IPS-18c (cell line): Measurements from ENCODE around the gene PPP1R1B.
A peak's percentile ranks its signal among the peaks of the same experiment; 100 is the strongest.

Source experiments
- H3K4me3 ChIP-seq: 2 replicates; pipeline ENCODE4 v1.7.0; 2013; ENCODE audit warnings: low read depth, mild to moderate bottlenecking, low read length, moderate library complexity; ENCODE audit not compliant: insufficient read depth
- H3K9me3 ChIP-seq: one replicate; pipeline ENCODE4 v1.6.1; 2013; ENCODE audit warnings: mild to moderate bottlenecking, low read length, moderate library complexity; ENCODE audit not compliant: control insufficient read depth, insufficient read depth

PPP1R1B gene

GRCh38 chr17:39658346-39658745 is 31.6 kb downstream of the PPP1R1B start:
- no peaks in the 10 kb centered on the region for H3K9me3 ChIP-seq
- H3K4me3 ChIP-seq = no peak overlapping the region

DNA sequence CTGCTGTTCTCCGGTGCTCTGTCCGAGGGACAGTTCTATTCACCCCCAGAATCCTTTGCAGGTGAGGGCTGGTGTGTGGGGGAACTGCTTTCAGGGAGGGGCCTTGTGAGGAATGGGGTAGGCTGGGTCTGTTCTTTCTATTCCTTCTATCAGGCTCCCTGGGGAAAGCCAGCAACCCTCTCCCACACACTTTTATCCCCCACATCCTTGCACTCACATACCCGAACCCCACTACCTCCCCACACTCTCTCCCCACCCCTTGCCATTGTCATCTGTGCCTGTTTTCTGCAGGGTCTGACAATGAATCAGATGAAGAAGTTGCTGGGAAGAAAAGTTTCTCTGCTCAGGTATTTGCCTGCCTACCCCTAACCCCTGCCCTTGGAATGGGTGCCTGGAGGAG is 32.0 kb downstream of the PPP1R1B start:
- no peaks in the 10 kb centered on the region for H3K9me3 ChIP-seq
- H3K4me3 ChIP-seq = no peak overlapping the region

GRCh38 chr17:39659279-39660010 is 32.7 kb downstream of the PPP1R1B start:
- H3K4me3 ChIP-seq = no peak overlapping the region
- H3K9me3 ChIP-seq = no peaks in the 10 kb centered on the region

- H3K9me3 ChIP-seq = no peaks in the 10 kb centered on the region
- H3K4me3 ChIP-seq = no peak overlapping the region
Observed at GRCh38 chr17:39660011-39660360, 33.2 kb downstream of the PPP1R1B start.

- no peak overlapping the region for H3K4me3 ChIP-seq
- no peaks in the 10 kb centered on the region for H3K9me3 ChIP-seq
Observed at GRCh38 chr17:39660397-39661385, 33.9 kb downstream of the PPP1R1B start.

DNA sequence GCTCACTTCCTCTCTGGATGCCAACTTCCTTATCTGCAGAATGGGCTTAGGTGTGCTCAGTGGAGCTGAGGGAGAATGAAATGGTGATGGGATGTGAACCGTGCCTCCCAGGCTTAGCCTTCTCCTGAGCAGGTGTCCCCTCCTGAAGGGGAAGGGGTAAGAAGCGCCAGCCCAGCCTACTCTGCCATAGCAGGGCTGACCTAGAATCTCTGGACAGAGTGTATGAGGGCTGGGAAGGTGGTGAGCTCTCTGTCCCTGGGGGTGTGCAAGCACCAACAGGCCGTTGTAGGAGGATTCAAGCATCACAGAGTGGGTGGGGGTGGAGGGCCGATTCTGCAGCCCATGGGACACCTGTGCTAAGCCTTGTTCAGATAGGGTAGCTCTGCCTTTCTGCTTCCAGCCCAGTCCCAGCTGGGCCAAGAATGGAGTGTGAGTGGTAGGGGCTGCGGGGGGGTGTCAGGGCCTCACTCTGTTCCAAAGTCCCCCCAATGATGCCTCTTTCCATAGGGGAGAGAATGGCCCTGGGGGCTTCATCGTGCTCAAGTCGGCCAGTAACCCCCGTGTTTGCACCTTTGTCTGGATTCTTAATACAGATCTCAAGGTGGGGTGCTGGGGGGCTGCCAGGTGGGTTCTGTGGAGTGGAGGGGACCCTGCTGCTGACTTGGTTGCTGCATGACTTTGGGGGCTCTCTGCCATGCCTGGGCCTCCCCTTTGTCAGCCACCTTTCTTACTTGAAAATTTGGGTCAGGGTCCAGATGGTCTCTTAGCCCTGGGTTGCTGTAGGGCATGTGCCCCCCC is 35.2 kb downstream of the PPP1R1B start:
- H3K9me3 ChIP-seq = no peaks in the 10 kb centered on the region
- no peak overlapping the region for H3K4me3 ChIP-seq

DNA sequence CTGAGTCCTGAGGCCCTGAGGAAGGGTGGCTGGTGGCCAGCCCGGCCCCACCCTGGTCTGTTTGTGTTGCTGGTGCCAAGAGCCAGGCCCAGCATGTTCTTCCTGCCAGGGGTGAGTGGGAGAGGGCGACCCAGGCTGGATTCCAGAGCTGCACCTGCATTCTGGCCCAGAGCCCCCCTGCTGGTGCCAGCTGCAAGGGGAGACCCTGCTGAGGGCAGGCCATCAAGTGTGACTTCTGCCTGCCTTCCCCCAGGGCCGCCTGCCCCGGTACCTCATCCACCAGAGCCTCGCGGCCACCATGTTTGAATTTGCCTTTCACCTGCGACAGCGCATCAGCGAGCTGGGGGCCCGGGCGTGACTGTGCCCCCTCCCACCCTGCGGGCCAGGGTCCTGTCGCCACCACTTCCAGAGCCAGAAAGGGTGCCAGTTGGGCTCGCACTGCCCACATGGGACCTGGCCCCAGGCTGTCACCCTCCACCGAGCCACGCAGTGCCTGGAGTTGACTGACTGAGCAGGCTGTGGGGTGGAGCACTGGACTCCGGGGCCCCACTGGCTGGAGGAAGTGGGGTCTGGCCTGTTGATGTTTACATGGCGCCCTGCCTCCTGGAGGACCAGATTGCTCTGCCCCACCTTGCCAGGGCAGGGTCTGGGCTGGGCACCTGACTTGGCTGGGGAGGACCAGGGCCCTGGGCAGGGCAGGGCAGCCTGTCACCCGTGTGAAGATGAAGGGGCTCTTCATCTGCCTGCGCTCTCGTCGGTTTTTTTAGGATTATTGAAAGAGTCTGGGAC is 36.0 kb downstream of the PPP1R1B start:
- no peaks in the 10 kb centered on the region for H3K9me3 ChIP-seq
- H3K4me3 ChIP-seq = no peak overlapping the region

DNA sequence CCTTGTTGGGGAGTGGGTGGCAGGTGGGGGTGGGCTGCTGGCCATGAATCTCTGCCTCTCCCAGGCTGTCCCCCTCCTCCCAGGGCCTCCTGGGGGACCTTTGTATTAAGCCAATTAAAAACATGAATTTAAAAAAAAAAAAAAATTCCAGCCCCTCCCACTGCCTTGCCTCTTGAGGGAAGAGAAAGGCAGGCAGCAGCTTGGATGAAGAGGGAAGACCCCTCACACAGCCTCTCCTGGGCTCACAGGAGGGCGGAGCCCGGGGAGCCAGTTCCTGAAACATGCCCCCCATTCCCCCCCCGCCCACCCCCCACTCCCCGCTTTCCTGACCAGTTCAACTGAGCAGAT is 36.6 kb downstream of the PPP1R1B start:
- H3K9me3 ChIP-seq = no peaks in the 10 kb centered on the region
- no peak overlapping the region for H3K4me3 ChIP-seq

GRCh38 chr17:39663688-39664580 is 37.2 kb downstream of the PPP1R1B start:
- Histone ChIP-seq H3K9me3 (no peaks in the 10 kb centered on the region), H3K4me3 (no peak overlapping the region; the same call in 1 of the 2 replicates)

GRCh38 chr17:39664581-39665561 is 38.1 kb downstream of the PPP1R1B start, which contains the start of gene TCAP:
TCAP (plus strand) TSS chr17:39665349; CDS start chr17:39665360, 11 bp downstream.
- Histone ChIP-seq H3K9me3 (no peaks in the 10 kb centered on the region), H3K4me3 (no peak within 1 kb of the TSS)

- Histone ChIP-seq H3K9me3 (no peaks in the 10 kb centered on the region), H3K4me3 (no peak overlapping the region)
Observed at GRCh38 chr17:39665642-39666224, 39.0 kb downstream of the PPP1R1B start.

DNA sequence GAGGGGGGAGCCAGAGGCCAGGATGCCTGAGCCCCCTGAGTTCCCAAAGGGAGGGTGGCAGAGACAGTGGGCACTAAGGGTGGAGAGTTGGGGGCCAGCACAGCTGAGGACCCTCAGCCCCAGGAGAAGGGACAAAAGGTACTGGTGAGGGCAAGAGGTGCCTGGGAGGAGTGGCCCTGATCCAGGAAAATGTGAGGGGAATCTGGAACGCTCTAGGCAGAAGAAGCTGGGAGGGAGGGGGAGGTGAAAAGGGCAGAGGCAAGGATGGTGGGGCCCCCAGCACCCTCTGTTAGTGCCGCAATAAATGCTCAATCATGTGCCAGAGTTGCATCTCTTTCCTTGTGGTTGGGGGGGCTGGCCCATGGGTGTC is 39.5 kb downstream of the PPP1R1B start:
- H3K9me3 ChIP-seq = no peaks in the 10 kb centered on the region
- H3K4me3 ChIP-seq = no peak overlapping the region

DNA sequence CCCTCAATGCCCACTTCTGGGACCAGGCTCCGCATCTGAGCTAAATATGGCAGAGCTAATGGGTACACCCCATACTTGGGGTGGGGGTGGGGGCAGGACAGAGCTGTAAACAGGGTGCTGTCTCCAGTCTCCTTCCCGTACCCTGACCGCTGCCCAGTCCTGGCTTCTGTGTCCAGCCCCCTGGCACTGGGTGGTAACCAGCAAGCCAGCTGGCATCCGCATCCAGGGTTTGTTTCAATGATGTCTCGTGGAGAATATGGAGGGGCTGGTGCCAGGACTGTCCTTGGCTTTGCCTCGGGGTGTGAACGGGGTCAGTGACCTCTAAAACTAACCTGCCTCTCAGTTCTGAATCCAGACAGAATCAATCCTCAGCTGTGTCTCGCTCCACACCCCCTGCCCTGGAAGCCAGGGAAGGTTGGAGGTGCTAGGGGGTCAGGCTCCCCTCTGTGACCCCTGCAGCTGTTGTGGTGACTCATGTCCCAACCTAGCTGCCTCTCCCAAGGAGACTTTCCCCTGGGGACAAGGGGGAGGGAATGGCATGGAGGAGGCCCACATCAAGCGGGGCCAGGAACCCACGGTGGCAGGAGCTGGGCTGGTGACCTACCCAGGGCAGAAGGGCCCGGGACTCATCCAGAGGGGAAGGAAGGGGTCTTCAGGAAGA is 40.0 kb downstream of the PPP1R1B start:
- Histone ChIP-seq H3K9me3 (no peaks in the 10 kb centered on the region), H3K4me3 (peak overlapping the region; percentile 41; the same call in 1 of the 2 replicates)

DNA sequence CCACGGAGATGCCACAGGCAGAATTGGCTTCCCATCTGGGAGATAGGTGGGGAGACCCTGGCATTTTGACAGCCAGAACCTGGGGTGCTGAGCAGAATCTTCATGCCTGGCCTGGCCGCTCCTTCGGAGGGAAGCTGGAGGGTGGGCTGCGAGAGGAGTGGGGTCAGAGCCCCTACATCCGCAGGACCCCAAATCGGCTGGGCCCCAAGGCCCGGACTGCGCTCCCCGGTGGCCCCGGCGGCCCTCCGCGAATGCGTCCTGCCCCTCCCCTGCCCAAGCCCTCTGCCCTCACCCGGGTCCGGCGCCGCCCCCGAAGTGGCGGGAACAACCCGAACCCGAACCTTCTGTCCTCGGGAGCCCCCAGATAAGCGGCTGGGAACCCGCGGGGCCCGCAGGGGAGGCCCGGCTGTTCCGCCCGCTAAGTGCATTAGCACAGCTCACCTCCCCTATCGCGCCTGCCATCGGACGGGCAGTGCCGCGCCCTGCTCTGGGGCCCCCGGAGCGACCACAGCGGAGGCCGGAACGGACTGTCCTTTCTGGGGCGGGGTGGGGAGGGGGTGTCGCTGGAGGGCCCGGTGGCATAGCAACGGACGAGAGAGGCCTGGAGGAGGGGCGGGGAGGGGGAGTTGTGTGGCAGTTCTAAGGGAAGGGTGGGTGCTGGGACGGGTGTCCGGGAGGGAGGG is 40.7 kb downstream of the PPP1R1B start:
- H3K4me3 ChIP-seq = peak overlapping the region; percentile 41
- no peaks in the 10 kb centered on the region for H3K9me3 ChIP-seq
